ENCODE results near the gene EIF2AK3. TPM values are rescaled to one million over a fixed set of nuclear protein-coding genes. Genes with fewer than 3 reads are reported as not detected.

The EIF2AK3 gene
- total and polyA plus RNA-seq, 7 donors, result 3.0 to 16.6 (median 9.4) TPM

DNA sequence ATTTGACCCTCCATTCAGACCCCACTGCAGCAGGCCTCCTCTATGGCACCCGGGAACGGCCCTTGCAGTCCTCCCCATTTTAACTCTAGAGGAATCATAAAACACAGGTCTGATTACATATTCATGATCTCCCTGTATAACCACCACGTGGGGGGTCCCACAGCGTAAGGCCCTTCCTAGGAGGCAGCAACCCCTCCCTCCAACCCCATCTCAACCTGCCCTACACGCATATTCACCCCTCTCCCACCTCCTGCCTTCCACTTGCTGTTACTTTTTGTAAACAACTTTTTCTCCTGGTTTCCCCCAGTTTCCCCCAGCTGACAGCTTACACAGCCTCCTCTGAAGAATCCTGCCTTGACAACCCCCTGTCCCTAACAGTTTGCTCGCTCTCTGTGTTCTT is 89.6 kb downstream of the EIF2AK3 start:
- intact Hi-C loops (cut with DNase I), result no loop called here
- no peak for TF ChIP-seq EP300 (IDR thresholded peaks at IDR 0.05)
- TF ChIP-seq, protein P1, sequence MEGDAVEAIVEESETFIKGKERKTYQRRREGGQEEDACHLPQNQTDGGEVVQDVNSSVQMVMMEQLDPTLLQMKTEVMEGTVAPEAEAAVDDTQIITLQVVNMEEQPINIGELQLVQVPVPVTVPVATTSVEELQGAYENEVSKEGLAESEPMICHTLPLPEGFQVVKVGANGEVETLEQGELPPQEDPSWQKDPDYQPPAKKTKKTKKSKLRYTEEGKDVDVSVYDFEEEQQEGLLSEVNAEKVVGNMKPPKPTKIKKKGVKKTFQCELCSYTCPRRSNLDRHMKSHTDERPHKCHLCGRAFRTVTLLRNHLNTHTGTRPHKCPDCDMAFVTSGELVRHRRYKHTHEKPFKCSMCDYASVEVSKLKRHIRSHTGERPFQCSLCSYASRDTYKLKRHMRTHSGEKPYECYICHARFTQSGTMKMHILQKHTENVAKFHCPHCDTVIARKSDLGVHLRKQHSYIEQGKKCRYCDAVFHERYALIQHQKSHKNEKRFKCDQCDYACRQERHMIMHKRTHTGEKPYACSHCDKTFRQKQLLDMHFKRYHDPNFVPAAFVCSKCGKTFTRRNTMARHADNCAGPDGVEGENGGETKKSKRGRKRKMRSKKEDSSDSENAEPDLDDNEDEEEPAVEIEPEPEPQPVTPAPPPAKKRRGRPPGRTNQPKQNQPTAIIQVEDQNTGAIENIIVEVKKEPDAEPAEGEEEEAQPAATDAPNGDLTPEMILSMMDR (IDR thresholded peaks at IDR 0.05), result no peak
- no peak for TF ChIP-seq POLR2A (IDR thresholded peaks at IDR 0.05)
- no peak for TF ChIP-seq POLR2AphosphoS5 (IDR thresholded peaks at IDR 0.05)
- Histone ChIP-seq H3K4me1 (no peaks in the 10 kb centered on the region), H3K4me3 (no peak overlapping the region), H3K27ac (no peak overlapping the region), H3K36me3 (no peaks in the 10 kb centered on the region), H3K9me3 (no peaks in the 10 kb centered on the region), H3K27me3 (no peaks in the 10 kb centered on the region)
- 46 to 47% methylated on average over 6 of the region's 6 CpGs for WGBS, 2 donors
- no peak for DNase-seq

DNA sequence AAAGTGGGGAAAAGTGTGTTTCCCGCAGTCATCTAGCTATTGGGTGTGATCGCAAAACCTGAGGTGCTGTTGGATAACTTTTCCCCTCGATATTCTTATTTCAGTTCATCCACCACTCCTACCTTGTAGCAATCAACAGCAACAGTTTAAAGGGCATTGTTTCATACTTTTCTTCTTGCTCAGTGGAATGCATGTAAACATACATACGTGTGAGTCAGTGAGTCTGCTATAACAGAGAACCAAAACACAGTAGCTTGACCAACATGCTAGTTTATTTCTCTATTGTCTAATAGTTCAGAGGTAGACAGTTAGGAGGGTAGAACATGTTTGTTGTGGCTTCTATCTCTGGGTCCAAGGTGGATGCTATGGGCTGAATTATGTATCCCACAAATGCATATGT is 97.2 kb downstream of the EIF2AK3 start:
- H3K36me3 ChIP-seq, result no peaks in the 10 kb centered on the region
- TF ChIP-seq EP300 (IDR thresholded peaks at IDR 0.05) (no peak), POLR2A (IDR thresholded peaks at IDR 0.05) (no peak)
- H3K9me3 ChIP-seq, result no peaks in the 10 kb centered on the region
- 86 to 91% methylated on average over 4 of the region's 4 CpGs for WGBS, 2 donors
- no peaks in the 10 kb centered on the region for H3K4me1 ChIP-seq
- DNase-seq, result no peak
- no peaks in the 10 kb centered on the region for H3K27me3 ChIP-seq
- intact Hi-C loops (cut with DNase I), result no loop called here
- no peak overlapping the region for H3K4me3 ChIP-seq
- no peak overlapping the region for H3K27ac ChIP-seq

DNA sequence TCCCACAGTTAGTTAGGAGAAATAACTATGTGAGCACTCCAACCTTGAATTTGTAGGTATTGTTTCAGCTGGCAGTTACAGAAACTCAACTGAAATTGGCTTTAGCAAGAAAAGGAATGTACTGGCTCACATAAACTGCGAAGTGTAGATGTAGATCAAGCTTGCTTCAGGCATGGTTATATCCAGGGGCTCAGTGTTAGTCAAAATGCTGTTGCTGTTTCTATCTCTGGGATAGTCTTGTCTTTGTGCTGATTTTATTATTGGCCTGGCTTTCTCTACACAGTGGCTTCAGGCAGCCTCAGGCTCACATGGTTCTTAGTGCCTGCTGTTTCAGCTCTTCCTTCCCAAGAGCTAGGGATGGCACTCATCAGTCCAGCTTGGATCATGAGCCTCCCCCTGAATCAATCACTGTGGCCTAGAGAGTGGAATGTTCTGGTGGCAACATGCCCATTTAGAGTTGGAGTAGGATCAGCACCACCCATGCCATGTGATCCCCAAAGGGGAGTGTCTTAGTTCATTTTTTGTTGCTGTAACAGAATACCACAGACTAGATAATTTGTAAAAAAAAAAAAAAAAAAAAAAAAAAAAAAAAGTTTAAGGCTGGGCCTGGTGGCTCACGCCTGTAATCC is 105.7 kb downstream of the EIF2AK3 start:
- Histone ChIP-seq H3K4me1 (no peaks in the 10 kb centered on the region), H3K27me3 (no peaks in the 10 kb centered on the region), H3K9me3 (no peaks in the 10 kb centered on the region), H3K4me3 (no peak overlapping the region), H3K27ac (no peak overlapping the region), H3K36me3 (no peaks in the 10 kb centered on the region)
- intact Hi-C loops (cut with DNase I), result no loop called here
- no peak for TF ChIP-seq POLR2A (IDR thresholded peaks at IDR 0.05)
- TF ChIP-seq, protein P1 (IDR thresholded peaks at IDR 0.05), result no peak
- TF ChIP-seq EP300 (IDR thresholded peaks at IDR 0.05), result no peak
- no peak for TF ChIP-seq POLR2AphosphoS5 (IDR thresholded peaks at IDR 0.05)
- DNase-seq, result no peak
- 73 to 86% methylated on average over 2 of the region's 2 CpGs for WGBS, 2 donors

DNA sequence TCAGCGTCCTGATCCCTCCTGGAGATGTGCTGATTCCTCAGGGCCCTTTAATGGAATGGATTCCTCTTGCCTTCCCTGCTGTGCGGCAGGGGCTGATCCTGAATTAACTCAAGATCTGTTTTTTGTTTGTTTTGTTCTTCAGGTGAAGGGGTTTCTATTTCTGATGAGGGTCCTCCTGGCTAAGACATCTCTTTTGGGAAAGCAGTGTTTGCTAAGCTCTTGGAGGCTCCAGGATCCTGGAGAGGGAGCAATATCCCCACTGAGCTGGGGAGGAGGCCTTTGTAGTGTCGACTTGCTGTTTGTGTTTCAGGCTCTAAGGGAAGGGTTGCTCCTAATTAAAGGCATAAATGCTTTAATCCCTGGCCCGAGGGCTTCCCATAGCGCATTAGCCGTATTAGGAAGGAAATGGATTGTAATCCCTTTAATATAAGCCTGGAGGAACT is 109.5 kb downstream of the EIF2AK3 start:
- Histone ChIP-seq H3K4me3 (no peak overlapping the region), H3K36me3 (no peaks in the 10 kb centered on the region), H3K4me1 (no peaks in the 10 kb centered on the region), H3K27ac (no peak overlapping the region), H3K9me3 (peaks cover 0 to 8% (median 2%) of the 10 kb centered on the region in 4 donors), H3K27me3 (no peaks in the 10 kb centered on the region)
- 45 to 50% methylated on average over 6 of the region's 6 CpGs for WGBS, 2 donors
- TF ChIP-seq POLR2AphosphoS5 (IDR thresholded peaks at IDR 0.05) (no peak), EP300 (IDR thresholded peaks at IDR 0.05) (no peak), POLR2A (IDR thresholded peaks at IDR 0.05) (no peak)
- TF ChIP-seq, protein P1 (IDR thresholded peaks at IDR 0.05), result no peak
- no peak for DNase-seq
- intact Hi-C loops (cut with DNase I), result no loop called here

Other genes starting within 250 kb of the EIF2AK3 start
- not detected for gene FOXI3, start 174.8 kb downstream of the EIF2AK3 start, total RNA-seq
- gene FOXI3, start 174.8 kb downstream of the EIF2AK3 start, polyA plus RNA-seq, result not detected
- 1 to 10 TPM; 1.1 to 8.2 (median 5.1) TPM for gene RPIA, start 64.2 kb upstream of the EIF2AK3 start, total RNA-seq
- 10 to 100 TPM; 21.0 to 38.3 (median 22.7) TPM for gene RPIA, start 64.2 kb upstream of the EIF2AK3 start, polyA plus RNA-seq

All from sigmoid colon (tissue), 7 donors.